ENCODE measurements around the gene CDC42EP3.

DNA sequence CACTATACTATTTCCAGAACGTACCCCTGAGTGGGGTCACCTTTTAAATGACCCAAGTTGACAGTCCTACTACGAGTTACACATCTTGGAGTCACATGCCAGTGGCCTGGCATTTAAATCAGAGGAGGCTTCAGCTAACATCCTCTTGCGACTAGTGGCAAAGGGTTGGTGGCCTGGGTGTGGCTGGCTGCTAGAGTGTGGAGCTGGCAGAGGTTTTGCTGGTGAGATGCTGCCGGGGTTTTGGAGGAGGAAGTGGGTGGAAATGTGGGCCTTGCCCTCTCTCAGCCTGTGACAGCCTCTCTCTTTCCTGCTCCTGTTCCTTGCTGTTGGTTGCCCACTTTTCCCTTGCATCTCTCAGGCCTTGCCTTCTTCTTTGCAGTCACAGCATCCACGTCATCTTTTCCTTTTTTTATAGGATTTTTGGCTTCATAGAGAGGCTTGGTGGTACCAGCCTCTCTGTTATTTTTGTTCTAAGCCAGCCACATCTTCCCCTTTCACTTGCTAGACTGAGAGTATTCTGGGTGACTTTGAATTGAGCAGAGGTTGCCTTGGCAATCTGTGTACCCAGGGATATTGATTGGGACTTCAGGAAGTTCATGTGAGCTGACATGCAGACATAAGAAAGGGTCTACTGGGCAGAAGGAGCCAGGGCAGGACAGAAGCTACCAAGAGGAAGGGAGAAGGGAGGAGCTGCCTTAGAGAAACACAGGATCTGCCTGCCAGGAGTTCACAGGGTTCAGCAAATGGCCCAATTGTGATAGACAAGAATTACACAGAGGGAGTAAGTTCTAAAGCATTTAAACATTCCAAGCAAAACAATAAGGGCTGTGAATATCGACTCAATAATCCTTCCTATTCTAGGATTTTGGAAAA lies 55.4 kb downstream of the CDC42EP3 start:
- TF ChIP-seq POLR2A (IDR thresholded peaks at IDR 0.05; ENCODE audit: low read depth, low read length): no peak
- no peak for TF ChIP-seq POLR2AphosphoS5 (IDR thresholded peaks at IDR 0.05; ENCODE audit: low read depth, low read length)
- TF ChIP-seq TAF1 (IDR thresholded peaks at IDR 0.05; ENCODE audit: borderline replicate concordance, low read depth, low read length): no peak

Data from GM12892 (cell line).